ENCODE results near the gene MAP1LC3B.
A peak's percentile ranks its signal among the peaks of the same experiment; 100 is the strongest.

MAP1LC3B gene

DNA sequence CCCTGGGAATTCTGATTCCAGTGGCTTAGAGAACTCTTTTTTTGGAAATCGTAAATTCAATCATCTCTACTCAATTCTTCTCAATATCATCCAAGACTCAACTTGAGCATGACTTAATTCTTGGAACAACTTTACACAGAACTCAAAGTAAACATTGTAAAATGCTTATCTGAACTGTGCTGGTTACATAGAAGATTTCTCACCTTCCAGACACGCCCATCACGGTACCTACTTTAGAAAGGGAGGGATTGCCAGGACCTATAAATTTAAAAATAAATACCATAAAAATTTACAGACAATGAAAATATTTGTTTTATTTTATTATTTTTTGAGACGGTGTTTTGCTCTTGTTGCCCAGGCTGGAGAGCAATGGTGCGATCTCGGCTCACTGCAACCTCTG is 26.5 kb downstream of the MAP1LC3B start:
- in situ Hi-C loops (cut with HindIII; ENCODE audit: low pct_ligation_motif_present, low pct_unique_long_range_greater_than_20kb, low sequenced_read_pairs), result no loop called here
- no peak for DNase-seq

DNA sequence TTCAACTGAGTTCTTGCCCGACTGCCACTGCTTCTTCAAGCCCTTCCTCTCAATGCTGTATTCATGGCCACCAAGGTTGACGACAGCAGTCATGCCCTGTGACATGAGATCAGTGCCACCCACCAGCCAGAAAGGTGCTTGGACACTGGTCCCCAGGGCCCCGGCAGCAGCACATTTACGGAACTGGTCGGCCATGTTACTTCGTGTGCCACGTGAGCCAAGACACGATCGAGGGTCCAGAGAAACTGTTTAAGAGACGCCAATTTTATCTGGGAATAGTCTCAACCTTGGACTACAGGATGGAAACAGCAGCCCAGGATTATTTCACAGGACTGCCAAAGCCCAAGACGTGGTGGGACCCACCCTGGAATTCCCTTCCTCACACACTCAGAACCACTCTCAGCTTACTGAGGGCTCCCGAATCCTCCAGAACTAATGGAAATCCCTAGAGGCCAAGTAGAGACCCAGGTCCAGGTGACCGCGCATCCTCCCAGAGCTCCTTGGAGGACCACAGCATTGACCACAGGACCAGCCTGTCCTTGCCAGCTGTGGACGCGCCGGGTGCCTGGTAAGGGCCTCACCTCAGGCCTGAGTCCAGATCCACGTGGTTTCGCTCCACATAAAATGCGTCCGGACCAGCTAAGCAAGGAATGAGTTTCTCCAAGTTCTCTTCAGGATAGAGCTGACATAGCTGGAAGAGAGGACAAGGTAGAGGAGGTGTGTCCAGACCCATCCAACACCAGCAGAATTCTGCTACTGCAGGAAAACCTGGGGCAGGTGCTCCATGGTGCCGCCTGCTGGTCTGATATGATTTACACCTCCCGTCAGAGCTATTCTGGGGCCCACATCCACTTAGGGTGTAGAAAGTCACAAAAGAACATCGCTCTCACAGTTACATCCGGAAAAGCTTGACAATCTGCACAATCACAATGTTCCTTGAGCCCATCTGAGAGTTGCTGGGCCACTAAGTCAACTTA is 28.2 kb downstream of the MAP1LC3B start:
- in situ Hi-C loops (cut with HindIII; ENCODE audit: low pct_ligation_motif_present, low pct_unique_long_range_greater_than_20kb, low sequenced_read_pairs), result no loop called here
- DNase-seq, result no peak

DNA sequence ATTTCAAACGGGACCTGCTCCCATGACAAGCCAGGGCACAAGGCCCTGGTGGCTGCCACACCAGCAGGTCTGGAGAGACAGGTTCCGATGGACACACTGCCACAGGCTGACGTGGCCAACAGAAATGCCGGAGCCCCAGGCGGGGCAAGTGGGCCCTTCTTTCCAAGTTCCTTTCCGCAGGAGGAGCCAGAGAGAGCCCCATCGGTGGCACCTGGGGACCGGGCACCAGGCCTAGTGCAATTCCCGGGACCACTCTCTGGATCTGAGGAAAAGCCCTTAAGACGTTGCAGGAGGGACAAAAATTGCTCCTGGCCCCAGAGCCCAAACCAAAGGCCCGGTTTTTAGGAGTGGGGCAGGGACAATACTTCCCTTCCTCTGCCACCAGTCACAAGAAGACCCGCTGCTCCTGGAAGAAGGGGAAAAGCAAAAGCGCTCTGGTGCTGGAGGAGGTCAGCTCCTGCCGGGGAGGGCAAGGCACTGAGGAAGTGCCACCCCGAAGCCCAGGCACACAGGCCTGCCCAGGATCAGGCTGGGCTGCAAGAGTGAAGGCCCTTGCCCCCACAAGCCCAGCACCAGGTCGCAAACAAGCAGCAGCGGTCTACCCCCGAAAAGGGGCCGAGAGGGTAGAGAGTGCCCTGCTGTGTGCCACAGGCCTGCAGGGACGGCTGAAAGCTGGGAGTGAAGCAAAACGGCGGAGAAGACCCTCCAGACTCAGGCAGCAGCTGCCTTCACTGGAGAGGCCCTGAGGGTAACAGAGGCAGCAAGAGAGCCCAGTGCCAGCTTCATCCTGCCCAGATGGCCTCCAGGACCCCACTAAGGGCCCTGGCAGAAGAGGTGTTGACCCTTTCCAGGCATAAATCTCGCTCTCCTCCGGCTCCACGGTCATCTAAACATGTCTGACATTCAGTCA is 29.1 kb downstream of the MAP1LC3B start:
- in situ Hi-C loops (cut with HindIII; ENCODE audit: low pct_ligation_motif_present, low pct_unique_long_range_greater_than_20kb, low sequenced_read_pairs), result no loop called here
- no peak for DNase-seq

DNA sequence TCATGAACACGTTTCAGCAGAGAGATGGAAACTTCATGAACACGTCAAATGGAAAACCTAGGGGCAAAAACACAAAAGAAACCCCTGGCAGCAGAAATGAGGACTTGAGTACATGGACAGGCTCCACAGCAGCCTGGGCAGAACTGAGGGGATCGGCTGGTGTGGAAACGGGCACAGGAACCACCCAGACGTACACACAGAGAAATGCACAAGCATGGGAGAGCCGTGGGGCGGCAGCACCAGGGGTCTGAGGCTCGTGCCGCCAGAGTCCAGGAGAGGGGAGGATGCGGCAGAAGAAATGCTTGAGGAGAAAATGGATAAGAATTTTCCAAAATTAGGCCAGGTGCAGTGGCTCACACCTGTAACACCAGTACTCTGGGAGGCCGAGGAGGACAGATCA is 30.0 kb downstream of the MAP1LC3B start:
- no peak for DNase-seq
- in situ Hi-C loops (cut with HindIII; ENCODE audit: low pct_ligation_motif_present, low pct_unique_long_range_greater_than_20kb, low sequenced_read_pairs), result no loop called here

DNA sequence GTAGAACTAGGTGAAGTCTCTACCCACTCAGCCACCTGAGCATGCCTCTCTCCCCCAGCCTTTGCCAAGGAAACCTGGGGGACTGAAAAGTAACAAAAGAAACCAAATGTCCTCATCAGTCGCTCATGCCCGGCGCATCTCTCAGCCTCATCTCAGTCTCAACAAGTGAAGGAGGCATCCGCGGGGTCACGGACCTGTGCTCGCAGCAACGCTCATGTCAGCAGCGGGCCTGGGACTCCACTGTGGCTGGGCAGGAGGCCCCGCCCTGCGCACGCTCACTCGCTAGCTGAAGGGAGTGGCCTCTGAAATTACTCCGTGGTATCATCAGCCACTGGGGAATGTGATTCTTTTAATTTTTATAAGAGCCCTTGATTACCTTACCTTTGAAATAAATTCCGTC is 31.3 kb downstream of the MAP1LC3B start:
- in situ Hi-C loops (cut with HindIII; ENCODE audit: low pct_ligation_motif_present, low pct_unique_long_range_greater_than_20kb, low sequenced_read_pairs), result no loop called here
- no peak for DNase-seq

GRCh38 chr16:87424266-87424665 is 32.1 kb downstream of the MAP1LC3B start:
- no peak for DNase-seq
- in situ Hi-C loops (cut with HindIII; ENCODE audit: low pct_ligation_motif_present, low pct_unique_long_range_greater_than_20kb, low sequenced_read_pairs), result no loop called here

DNA sequence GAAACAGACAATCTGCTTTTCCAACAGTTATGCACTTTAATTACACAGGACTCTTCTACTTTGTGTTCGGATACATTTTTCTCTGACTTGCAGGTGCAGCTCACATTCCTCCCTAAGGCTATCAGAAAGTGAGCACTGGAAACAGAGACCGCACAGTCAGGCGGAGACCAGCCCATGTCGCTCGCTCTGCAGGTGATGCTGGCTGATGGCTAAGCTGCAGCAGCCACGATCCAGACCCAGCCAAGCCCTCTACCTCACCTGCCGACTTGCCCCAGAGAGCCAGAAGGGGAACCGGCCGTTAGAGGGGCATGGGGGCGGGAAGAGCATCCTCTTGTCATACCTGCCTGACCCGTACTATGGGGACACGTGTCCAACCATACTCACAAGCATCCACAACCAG is 33.8 kb downstream of the MAP1LC3B start:
- DNase-seq, result no peak
- in situ Hi-C loops (cut with HindIII; ENCODE audit: low pct_ligation_motif_present, low pct_unique_long_range_greater_than_20kb, low sequenced_read_pairs), result no loop called here

DNA sequence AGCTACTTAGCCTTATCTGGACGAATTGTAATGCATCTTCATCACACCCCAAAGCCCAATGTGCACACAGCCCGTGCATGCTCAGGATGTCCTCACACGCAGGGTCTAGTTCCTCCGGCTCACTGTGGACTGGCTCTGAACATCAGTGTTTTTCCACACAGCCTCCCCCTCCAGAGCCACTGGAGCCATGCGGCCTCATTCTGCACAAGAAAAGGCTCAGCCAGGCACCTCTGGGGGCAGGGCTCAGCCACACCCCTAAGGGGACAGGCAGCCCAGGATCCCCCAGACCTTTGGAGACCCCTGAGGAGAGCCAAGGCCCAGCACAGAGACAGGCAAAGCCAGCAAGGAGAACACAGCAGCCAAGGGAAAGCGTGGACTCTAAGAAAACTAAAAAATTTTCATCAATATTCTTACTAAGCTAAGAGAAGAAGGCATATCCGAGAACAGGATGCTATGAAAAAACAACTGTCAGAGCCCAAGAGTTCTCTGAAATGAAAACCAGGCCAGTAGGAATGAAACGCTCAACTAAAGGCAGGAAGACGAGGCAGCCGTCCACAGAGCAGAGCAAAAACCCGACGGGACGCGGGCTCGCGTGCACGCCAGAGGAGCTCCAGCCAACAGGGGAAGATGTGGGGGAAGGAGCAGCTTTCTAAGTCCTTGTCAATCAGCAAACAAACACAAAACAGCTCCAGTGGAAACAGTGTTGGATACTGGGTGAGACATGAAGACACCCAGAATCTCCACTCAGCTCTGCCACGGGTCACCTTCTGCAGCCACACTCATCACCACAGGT is 34.5 kb downstream of the MAP1LC3B start:
- DNase-seq, result no peak
- in situ Hi-C loops (cut with HindIII; ENCODE audit: low pct_ligation_motif_present, low pct_unique_long_range_greater_than_20kb, low sequenced_read_pairs), result no loop called here

- in situ Hi-C loops (cut with HindIII; ENCODE audit: low pct_ligation_motif_present, low pct_unique_long_range_greater_than_20kb, low sequenced_read_pairs), result no loop called here
- peak; percentile 21 for DNase-seq
These were observed 39.8 kb downstream of the MAP1LC3B start for GRCh38 chr16:87431926-87432325.

- DNase-seq, result no peak
- in situ Hi-C loops (cut with HindIII; ENCODE audit: low pct_ligation_motif_present, low pct_unique_long_range_greater_than_20kb, low sequenced_read_pairs), result no loop called here
These were observed 40.3 kb downstream of the MAP1LC3B start for GRCh38 chr16:87432330-87432915.

GRCh38 chr16:87434146-87434667 is 42.1 kb downstream of the MAP1LC3B start:
- DNase-seq, result no peak

DNA sequence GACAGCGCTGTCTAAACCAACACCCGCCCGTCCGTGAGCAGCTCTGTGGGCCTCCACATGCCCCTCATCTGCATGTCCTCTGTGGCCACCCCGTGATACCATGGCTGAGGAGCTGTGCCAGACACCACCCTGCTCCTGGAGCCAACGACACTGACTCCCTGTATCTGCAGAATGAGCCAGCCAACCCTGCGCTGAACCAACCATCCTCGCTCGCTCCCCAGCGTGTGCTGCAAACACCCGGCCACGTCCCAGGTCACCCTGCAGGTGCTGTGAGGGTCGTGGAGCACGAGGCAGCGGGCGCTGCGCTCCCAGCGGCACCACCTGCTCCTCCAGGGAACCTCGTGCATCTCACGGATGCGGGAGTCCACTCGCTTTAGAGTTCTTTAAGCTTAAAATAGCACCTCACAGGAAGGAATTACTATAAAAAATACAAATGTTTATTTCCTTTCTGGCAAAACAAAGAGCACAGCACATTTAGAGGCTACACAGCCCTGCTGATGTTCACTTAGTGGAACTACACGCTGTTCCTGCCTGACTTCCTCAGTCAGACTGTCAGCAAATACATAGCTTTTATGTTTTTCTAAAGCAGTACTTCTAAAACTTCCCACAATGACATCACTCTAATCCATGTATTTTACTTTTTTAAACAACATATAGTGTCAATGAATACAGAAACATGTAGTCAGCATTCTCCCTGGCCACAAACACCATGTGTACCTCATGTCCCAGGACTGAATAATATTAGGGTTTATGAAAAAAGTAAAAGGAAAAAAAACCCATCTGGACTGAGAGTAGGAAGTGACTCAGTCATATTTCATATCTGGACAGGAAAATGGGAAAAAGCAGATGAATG is 43.5 kb downstream of the MAP1LC3B start:
- in situ Hi-C loops (cut with HindIII; ENCODE audit: low pct_ligation_motif_present, low pct_unique_long_range_greater_than_20kb, low sequenced_read_pairs), result no loop called here
- no peak for DNase-seq

More at GRCh38 chr16:87434146-87434667, 42.1 kb downstream of the MAP1LC3B start:
- in situ Hi-C loops (cut with HindIII; ENCODE audit: low pct_ligation_motif_present, low pct_unique_long_range_greater_than_20kb, low sequenced_read_pairs), result no loop called here

DNA sequence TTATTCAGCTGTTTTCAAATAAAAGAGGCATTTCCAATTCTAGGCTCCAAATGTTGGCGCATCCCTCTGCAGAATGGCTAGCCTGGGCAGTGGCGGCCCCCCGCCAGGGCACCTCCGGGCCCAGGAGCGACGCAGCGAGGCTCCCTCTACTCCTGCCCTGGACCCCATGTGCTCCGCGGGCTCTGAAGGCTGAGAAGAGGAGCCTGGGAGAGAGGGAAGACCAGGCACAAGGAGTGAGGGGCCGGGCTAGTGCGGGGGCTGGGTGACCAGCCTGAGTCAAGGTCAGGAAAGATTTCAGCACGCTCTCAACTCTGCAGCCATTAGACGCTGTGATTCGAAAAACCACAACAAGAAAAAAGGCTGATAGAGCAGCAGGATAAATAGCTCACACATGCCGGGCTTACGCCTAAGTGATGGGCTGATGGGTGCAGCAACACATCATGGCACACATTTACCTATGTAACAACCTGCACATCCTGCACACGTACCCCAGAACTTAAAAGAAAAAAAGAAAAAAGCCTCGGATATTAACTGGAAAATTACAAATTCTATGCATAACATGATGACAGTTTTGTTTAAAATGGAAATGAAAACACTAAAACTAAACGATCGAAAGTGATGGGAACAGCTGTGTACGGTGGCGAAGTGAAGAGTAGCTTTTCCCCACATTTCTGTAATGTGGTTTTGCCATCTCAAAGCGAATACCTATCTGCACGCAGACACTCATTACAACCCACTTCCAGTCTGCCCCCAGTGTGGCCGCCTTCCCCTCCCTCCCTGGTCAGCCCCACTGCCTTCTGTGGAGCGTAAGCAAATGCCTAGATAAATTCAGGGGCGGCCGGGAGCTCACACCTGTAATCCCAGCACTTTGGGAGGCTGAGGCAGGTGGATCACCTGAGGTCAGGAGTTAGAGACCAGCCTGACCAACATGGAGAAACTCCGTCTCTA is 44.4 kb downstream of the MAP1LC3B start:
- in situ Hi-C loops (cut with HindIII; ENCODE audit: low pct_ligation_motif_present, low pct_unique_long_range_greater_than_20kb, low sequenced_read_pairs), result no loop called here
- DNase-seq, result no peak

DNA sequence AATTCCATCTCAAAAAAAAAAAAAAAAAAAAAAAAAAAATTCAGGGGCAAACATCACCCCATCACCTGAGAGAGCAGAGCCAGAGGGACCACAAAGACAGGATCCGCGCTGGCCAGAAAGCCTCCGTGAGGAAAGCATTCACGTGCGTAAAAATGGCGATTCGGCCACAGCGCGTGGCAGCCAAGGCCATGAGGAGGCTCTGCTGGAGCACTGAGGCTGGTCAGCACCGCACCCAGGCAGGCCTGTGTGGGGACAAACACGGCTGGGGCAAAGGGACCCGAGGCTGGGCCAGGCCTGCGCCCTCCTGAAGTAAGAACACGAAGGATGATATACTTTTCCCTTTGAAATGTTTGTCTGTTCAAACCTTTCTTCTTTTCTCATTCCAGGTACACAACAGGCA is 45.2 kb downstream of the MAP1LC3B start:
- DNase-seq, result no peak
- in situ Hi-C loops (cut with HindIII; ENCODE audit: low pct_ligation_motif_present, low pct_unique_long_range_greater_than_20kb, low sequenced_read_pairs), result no loop called here

- in situ Hi-C loops (cut with HindIII; ENCODE audit: low pct_ligation_motif_present, low pct_unique_long_range_greater_than_20kb, low sequenced_read_pairs), result no loop called here
- no peak for DNase-seq
These were observed 45.9 kb downstream of the MAP1LC3B start for GRCh38 chr16:87437911-87438610.

GRCh38 chr16:87438611-87438985 is 46.5 kb downstream of the MAP1LC3B start:
- in situ Hi-C loops (cut with HindIII; ENCODE audit: low pct_ligation_motif_present, low pct_unique_long_range_greater_than_20kb, low sequenced_read_pairs), result no loop called here
- no peak for DNase-seq
